HepG2 (cell line): Measurements from ENCODE around the gene PKD2L1. TPM values are rescaled to one million over a fixed set of nuclear protein-coding genes. Genes with fewer than 3 reads are reported as not detected.
A peak's percentile ranks its signal among the peaks of the same experiment; 100 is the strongest.

Experiments
- ELF1 ChIP-seq: sonication (generic); formaldehyde crosslinking; IDR thresholded peaks from 2 replicates; pipeline ENCODE4 v1.4.0; 2020; ENCODE audit warnings: missing genetic modification reagents
- EP300 ChIP-seq, 3 experiments: sonication (generic) in 1 of 3; formaldehyde crosslinking in 1 of 3; IDR thresholded peaks; 2 replicates each; pipeline versions ENCODE4 v1.5.1 to v1.6.1; 2011 to 2020; ENCODE audit warnings: low read depth in 2 of 3, low read length in 2 of 3, borderline replicate concordance in 1 of 3, improper control_type of control experiment in 1 of 3, mild to moderate bottlenecking in 1 of 3, missing genetic modification reagents in 1 of 3, moderate library complexity in 1 of 3
- HMGA1 ChIP-seq: sonication (generic); formaldehyde crosslinking; conservative IDR thresholded peaks from 2 replicates; pipeline ENCODE4 v1.4.0; 2020; ENCODE audit warnings: missing genetic modification reagents
- KDM4B ChIP-seq: sonication (generic); formaldehyde crosslinking; IDR thresholded peaks from 2 replicates; pipeline ENCODE4 v1.4.0; 2020; ENCODE audit warnings: missing genetic modification reagents
- PHF20 ChIP-seq: sonication (generic); formaldehyde crosslinking; IDR thresholded peaks from 2 replicates; pipeline ENCODE4 v1.5.0; 2020; ENCODE audit warnings: mild to moderate bottlenecking, missing genetic modification reagents
- PLRG1 ChIP-seq: fragments of 450-650 bp; conservative IDR thresholded peaks from 2 replicates; pipeline ENCODE4 v1.6.1; 2016
- REPIN1 ChIP-seq: sonication (generic); formaldehyde crosslinking; IDR thresholded peaks from 2 replicates; pipeline ENCODE4 v1.8.0; 2022; ENCODE audit warnings: missing genetic modification reagents, low read depth, mild to moderate bottlenecking, borderline replicate concordance
- SMAD1 ChIP-seq: sonication (generic); formaldehyde crosslinking; IDR thresholded peaks from 2 replicates; pipeline ENCODE4 v1.4.0; 2020; ENCODE audit warnings: missing genetic modification reagents, low read depth, mild to moderate bottlenecking, borderline replicate concordance
- SP4 ChIP-seq: sonication (generic); formaldehyde crosslinking; IDR thresholded peaks from 2 replicates; pipeline ENCODE4 v1.8.1; 2023; ENCODE audit warnings: mild to moderate bottlenecking, missing genetic modification reagents
- STAT5B ChIP-seq: sonication (generic); formaldehyde crosslinking; IDR thresholded peaks from 2 replicates; pipeline ENCODE4 v1.4.0; 2020; ENCODE audit warnings: missing genetic modification reagents
- ZBTB3 ChIP-seq: sonication (generic); formaldehyde crosslinking; IDR thresholded peaks from 2 replicates; pipeline ENCODE4 v1.4.0; 2020; ENCODE audit warnings: low read depth, mild to moderate bottlenecking, moderate library complexity, missing genetic modification reagents, borderline replicate concordance
- ZFP37 ChIP-seq: sonication (generic); formaldehyde crosslinking; IDR thresholded peaks from 2 replicates; pipeline ENCODE4 v1.4.0; 2020; ENCODE audit warnings: missing genetic modification reagents, borderline replicate concordance
- ZNF17 ChIP-seq: sonication (generic); formaldehyde crosslinking; IDR thresholded peaks from 2 replicates; pipeline ENCODE4 v1.5.0; 2020; ENCODE audit warnings: mild to moderate bottlenecking, missing genetic modification reagents
- ZNF263 ChIP-seq: sonication (generic); formaldehyde crosslinking; IDR thresholded peaks from 2 replicates; pipeline ENCODE4 v1.4.0; 2020; ENCODE audit warnings: missing genetic modification reagents
- ZNF264 ChIP-seq: sonication (generic); formaldehyde crosslinking; IDR thresholded peaks from 2 replicates; pipeline ENCODE4 v1.4.0; 2020; ENCODE audit warnings: missing genetic modification reagents
- ZNF552 ChIP-seq: sonication (generic); formaldehyde crosslinking; IDR thresholded peaks from 2 replicates; pipeline ENCODE4 v1.9.0; 2022; ENCODE audit warnings: missing genetic modification reagents, mild to moderate bottlenecking, borderline replicate concordance
- ZNF572 ChIP-seq: sonication (generic); formaldehyde crosslinking; IDR thresholded peaks from 2 replicates; pipeline ENCODE4 v1.5.1; 2020; ENCODE audit warnings: mild to moderate bottlenecking, missing genetic modification reagents
- ZNF776 ChIP-seq: sonication (generic); formaldehyde crosslinking; IDR thresholded peaks from 2 replicates; pipeline ENCODE4 v1.4.0; 2020; ENCODE audit warnings: mild to moderate bottlenecking, missing genetic modification reagents
- ZNF782 ChIP-seq: sonication (generic); formaldehyde crosslinking; IDR thresholded peaks from 2 replicates; pipeline ENCODE4 v1.4.0; 2020; ENCODE audit warnings: missing genetic modification reagents, mild to moderate bottlenecking, borderline replicate concordance
- ZNF792 ChIP-seq: IDR thresholded peaks from 2 replicates; pipeline ENCODE4 v1.6.1; 2016
- polyA plus RNA-seq, 8 experiments: library from polyadenylated mRNA; depleted of rRNA in 3 of 8; stranded (reverse) in 7 of 8; unstranded in 1 of 8; fragments of >200 nt; fragmentation: Illumina TruSeq in 4 of 8; extraction: Trizol in 4 of 8; gene quantifications; 2 replicates each; pipeline versions ENCODE4 v1.2.1 to v1.2.3, GENCODE V29; 2011 to 2016; ENCODE audit warnings: low read depth in 4 of 8, missing spikeins in 1 of 8, mixed read lengths in 1 of 8; ENCODE audit not compliant: insufficient read depth in 1 of 8
- total RNA-seq, 5 experiments: library from RNA; depleted of rRNA; stranded (reverse); fragments of >200 nt; fragmentation: Illumina TruSeq; extraction: Trizol; gene quantifications; 2 replicates each; pipeline ENCODE4 v1.2.3, GENCODE V29; 2016; ENCODE audit warnings: low read depth in 1 of 5
- TF ChIP-seq, protein P1 (sequence below), 2 experiments: sonication (generic) in 1 of 2; formaldehyde crosslinking in 1 of 2; IDR thresholded peaks; 2 replicates each; pipeline versions ENCODE4 v1.4.0 to v1.6.1; 2018 to 2020; ENCODE audit warnings: missing genetic modification reagents in 2 of 2, borderline replicate concordance in 1 of 2, low read depth in 1 of 2, mild to moderate bottlenecking in 1 of 2, missing biosample characterization in 1 of 2
- TF ChIP-seq, protein P2 (sequence below): IDR thresholded peaks from 2 replicates; pipeline ENCODE4 v1.6.1; 2016; ENCODE audit warnings: missing compliant biosample characterization, missing genetic modification reagents, borderline replicate concordance
- TF ChIP-seq, protein P3 (sequence below): sonication (generic); formaldehyde crosslinking; IDR thresholded peaks from 2 replicates; pipeline ENCODE4 v1.4.0; 2020; ENCODE audit warnings: missing genetic modification reagents
- TF ChIP-seq, protein P4 (sequence below): sonication (generic); formaldehyde crosslinking; IDR thresholded peaks from 2 replicates; pipeline ENCODE4 v1.4.0; 2020; ENCODE audit warnings: missing genetic modification reagents

PKD2L1 gene
- total and polyA plus RNA-seq, 2 of the 13 experiments (the other 11 are each of a cell fraction or from before 2014, with no cell fraction given), result 0.07 to 0.15 TPM

DNA sequence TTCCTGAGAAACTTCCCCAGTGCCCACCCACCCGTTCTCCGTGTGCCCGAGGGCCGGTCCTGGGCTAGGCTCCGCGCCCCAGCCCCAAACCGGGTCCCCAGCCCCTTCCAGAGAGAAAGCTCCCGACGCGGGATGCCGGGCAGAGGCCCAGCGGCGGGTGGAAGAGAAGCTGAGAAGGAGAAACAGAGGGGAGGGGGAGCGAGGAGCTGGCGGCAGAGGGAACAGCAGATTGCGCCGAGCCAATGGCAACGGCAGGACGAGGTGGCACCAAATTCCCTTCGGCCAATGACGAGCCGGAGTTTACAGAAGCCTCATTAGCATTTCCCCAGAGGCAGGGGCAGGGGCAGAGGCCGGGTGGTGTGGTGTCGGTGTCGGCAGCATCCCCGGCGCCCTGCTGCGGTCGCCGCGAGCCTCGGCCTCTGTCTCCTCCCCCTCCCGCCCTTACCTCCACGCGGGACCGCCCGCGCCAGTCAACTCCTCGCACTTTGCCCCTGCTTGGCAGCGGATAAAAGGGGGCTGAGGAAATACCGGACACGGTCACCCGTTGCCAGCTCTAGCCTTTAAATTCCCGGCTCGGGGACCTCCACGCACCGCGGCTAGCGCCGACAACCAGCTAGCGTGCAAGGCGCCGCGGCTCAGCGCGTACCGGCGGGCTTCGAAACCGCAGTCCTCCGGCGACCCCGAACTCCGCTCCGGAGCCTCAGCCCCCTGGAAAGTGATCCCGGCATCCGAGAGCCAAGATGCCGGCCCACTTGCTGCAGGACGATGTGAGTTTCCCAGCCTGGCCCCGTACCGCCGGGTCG lies 16.9 kb upstream of the PKD2L1 start, which contains the start of gene SCD (continued):
- TF ChIP-seq, protein P1, sequence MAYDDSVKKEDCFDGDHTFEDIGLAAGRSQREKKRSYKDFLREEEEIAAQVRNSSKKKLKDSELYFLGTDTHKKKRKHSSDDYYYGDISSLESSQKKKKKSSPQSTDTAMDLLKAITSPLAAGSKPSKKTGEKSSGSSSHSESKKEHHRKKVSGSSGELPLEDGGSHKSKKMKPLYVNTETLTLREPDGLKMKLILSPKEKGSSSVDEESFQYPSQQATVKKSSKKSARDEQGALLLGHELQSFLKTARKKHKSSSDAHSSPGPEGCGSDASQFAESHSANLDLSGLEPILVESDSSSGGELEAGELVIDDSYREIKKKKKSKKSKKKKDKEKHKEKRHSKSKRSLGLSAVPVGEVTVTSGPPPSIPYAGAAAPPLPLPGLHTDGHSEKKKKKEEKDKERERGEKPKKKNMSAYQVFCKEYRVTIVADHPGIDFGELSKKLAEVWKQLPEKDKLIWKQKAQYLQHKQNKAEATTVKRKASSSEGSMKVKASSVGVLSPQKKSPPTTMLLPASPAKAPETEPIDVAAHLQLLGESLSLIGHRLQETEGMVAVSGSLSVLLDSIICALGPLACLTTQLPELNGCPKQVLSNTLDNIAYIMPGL (CRISPR knock-in tag; IDR thresholded peaks at IDR 0.05; ENCODE audit: borderline replicate concordance in 1 of 2, low read depth in 1 of 2), result peak in 1 of 2 experiments; percentile 31; a peak in 2 of 4 replicates
- TF ChIP-seq ZNF552 (CRISPR knock-in tag) (no peak), EP300 (IDR thresholded peaks at IDR 0.05; ENCODE audit: low read depth in 2 of 2, low read length in 2 of 2) (peak in 1 of 2 experiments; percentile 38; a peak in 1 of 4 replicates), EP300 (CRISPR knock-in tag; IDR thresholded peaks at IDR 0.05; ENCODE audit: borderline replicate concordance) (no peak), ZNF263 (CRISPR knock-in tag) (0 out of 2 replicates have a peak, but pooled peaks have one; percentile 13), ZNF776 (CRISPR knock-in tag) (peak; percentile 87), STAT5B (no peak), ZNF782 (CRISPR knock-in tag) (0 out of 2 replicates have a peak, but pooled peaks have one; percentile 55), ZFP37 (CRISPR knock-in tag) (peak; percentile 66; the same call in 1 of the 2 replicates), ELF1 (no peak), KDM4B (CRISPR knock-in tag) (0 out of 2 replicates have a peak, but pooled peaks have one; percentile 30), ZNF264 (CRISPR knock-in tag) (0 out of 2 replicates have a peak, but pooled peaks have one; percentile 39), ZNF17 (CRISPR knock-in tag) (no peak), SP4 (CRISPR knock-in tag) (no peak; the same call in 1 of the 2 replicates), ZNF792 (CRISPR knock-in tag) (no peak), PLRG1 (no peak), PHF20 (CRISPR knock-in tag) (peak; percentile 48), SMAD1 (no peak), ZBTB3 (no peak), REPIN1 (CRISPR knock-in tag) (no peak; the same call in 1 of the 2 replicates), ZNF572 (CRISPR knock-in tag) (no peak), HMGA1 (CRISPR knock-in tag) (no peak)
- TF ChIP-seq, protein P2, sequence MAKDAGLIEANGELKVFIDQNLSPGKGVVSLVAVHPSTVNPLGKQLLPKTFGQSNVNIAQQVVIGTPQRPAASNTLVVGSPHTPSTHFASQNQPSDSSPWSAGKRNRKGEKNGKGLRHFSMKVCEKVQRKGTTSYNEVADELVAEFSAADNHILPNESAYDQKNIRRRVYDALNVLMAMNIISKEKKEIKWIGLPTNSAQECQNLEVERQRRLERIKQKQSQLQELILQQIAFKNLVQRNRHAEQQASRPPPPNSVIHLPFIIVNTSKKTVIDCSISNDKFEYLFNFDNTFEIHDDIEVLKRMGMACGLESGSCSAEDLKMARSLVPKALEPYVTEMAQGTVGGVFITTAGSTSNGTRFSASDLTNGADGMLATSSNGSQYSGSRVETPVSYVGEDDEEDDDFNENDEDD, result peak; percentile 57; the same call in 1 of the 2 replicates
- TF ChIP-seq, protein P3, sequence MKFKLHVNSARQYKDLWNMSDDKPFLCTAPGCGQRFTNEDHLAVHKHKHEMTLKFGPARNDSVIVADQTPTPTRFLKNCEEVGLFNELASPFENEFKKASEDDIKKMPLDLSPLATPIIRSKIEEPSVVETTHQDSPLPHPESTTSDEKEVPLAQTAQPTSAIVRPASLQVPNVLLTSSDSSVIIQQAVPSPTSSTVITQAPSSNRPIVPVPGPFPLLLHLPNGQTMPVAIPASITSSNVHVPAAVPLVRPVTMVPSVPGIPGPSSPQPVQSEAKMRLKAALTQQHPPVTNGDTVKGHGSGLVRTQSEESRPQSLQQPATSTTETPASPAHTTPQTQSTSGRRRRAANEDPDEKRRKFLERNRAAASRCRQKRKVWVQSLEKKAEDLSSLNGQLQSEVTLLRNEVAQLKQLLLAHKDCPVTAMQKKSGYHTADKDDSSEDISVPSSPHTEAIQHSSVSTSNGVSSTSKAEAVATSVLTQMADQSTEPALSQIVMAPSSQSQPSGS, result peak; percentile 2; the same call in 1 of the 2 replicates
- TF ChIP-seq, protein P4, sequence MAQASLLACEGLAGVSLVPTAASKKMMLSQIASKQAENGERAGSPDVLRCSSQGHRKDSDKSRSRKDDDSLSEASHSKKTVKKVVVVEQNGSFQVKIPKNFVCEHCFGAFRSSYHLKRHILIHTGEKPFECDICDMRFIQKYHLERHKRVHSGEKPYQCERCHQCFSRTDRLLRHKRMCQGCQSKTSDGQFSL (CRISPR knock-in tag), result 0 out of 2 replicates have a peak, but pooled peaks have one; percentile 30
